Measurements from ENCODE around the gene CLTC.

The CLTC gene

DNA sequence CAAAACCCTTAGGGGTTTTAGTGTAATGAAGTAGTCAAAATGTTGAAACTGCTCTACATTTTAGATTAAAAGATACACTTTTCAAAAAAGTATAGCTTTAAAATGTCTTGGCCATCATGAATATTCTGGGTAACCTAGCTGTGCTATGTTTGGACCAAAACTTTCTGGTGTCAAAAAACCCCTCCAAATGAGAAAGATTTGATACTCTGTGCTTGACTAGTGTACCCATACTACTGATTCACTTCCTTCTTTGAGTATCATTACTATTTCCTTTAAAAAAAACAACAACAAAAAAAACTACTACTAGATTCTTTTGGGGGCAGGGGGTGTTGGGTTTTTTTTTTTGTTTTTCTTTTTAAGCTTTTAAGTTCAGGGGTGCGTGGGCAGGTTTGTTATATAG is 50.2 kb downstream of the CLTC start:
- peak; percentile 21 for DNase-seq (ENCODE audit: extremely low spot score)
- TF ChIP-seq, protein P1, sequence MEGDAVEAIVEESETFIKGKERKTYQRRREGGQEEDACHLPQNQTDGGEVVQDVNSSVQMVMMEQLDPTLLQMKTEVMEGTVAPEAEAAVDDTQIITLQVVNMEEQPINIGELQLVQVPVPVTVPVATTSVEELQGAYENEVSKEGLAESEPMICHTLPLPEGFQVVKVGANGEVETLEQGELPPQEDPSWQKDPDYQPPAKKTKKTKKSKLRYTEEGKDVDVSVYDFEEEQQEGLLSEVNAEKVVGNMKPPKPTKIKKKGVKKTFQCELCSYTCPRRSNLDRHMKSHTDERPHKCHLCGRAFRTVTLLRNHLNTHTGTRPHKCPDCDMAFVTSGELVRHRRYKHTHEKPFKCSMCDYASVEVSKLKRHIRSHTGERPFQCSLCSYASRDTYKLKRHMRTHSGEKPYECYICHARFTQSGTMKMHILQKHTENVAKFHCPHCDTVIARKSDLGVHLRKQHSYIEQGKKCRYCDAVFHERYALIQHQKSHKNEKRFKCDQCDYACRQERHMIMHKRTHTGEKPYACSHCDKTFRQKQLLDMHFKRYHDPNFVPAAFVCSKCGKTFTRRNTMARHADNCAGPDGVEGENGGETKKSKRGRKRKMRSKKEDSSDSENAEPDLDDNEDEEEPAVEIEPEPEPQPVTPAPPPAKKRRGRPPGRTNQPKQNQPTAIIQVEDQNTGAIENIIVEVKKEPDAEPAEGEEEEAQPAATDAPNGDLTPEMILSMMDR (IDR thresholded peaks at IDR 0.05; ENCODE audit: control extremely low read depth, extremely low read depth, low read depth, missing control alignments): no peak
- ChIA-PET CTCF (interaction anchor here (1.0 to 3.5 kb wide), 8 partner anchors 9 to 48 kb away, joined by 3 to 17 read pairs (median 4); no protein-coding TSS in a partner anchor), POLR2A (interaction anchor here (0.6 kb wide), 1 partner anchor 53 kb away, joined by 4 read pairs; no protein-coding TSS in a partner anchor)

GRCh38 chr17:59671386-59671785 is 51.7 kb downstream of the CLTC start:
- TF ChIP-seq, protein P1 (IDR thresholded peaks at IDR 0.05; ENCODE audit: control extremely low read depth, extremely low read depth, low read depth, missing control alignments): no peak
- CTCF ChIA-PET: interaction anchor here (1.0 to 3.5 kb wide), 6 partner anchors 8 to 29 kb away, joined by 3 to 17 read pairs (median 4); no protein-coding TSS in a partner anchor
- no peak for DNase-seq (ENCODE audit: extremely low spot score)
- POLR2A ChIA-PET: no interaction called here

DNA sequence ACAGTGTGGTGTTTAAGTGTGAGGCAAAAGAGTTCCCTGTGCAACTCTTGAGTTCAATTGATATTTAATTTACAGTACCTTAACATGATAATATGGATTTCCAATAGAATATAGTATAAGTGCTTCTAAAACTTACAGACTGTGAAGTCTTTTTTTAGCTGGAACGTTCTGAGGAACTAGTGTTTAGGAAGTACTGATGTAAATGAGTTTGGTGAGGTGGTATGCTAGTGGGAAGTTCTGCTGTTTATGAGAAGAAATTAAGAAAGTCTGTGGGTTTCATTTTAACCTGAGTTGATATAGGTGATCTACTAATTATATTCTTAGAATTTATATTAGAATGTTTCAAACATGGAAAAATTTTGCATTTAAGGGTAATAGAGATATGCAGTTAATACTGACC is 55.5 kb downstream of the CLTC start:
- no peak for DNase-seq (ENCODE audit: extremely low spot score)
- CTCF ChIA-PET: interaction anchor here (1.0 to 2.2 kb wide), 7 partner anchors 8 to 184 kb away, joined by 3 to 8 read pairs (median 3); no protein-coding TSS in a partner anchor
- TF ChIP-seq, protein P1 (IDR thresholded peaks at IDR 0.05; ENCODE audit: control extremely low read depth, extremely low read depth, low read depth, missing control alignments): no peak
- POLR2A ChIA-PET: interaction anchor here (0.5 kb wide), 1 partner anchor 267 kb away, joined by 4 read pairs; no protein-coding TSS in a partner anchor

- ChIA-PET POLR2A (no interaction called here), CTCF (interaction anchor here (2.1 kb wide), 1 partner anchor 22 kb away, joined by 7 read pairs; no protein-coding TSS in a partner anchor)
- no peak for DNase-seq (ENCODE audit: extremely low spot score)
- TF ChIP-seq, protein P1 (IDR thresholded peaks at IDR 0.05; ENCODE audit: control extremely low read depth, extremely low read depth, low read depth, missing control alignments): no peak
These were observed 57.0 kb downstream of the CLTC start for GRCh38 chr17:59676716-59677115.

- DNase-seq (ENCODE audit: extremely low spot score): no peak
- TF ChIP-seq, protein P1 (IDR thresholded peaks at IDR 0.05; ENCODE audit: control extremely low read depth, extremely low read depth, low read depth, missing control alignments): no peak
- POLR2A ChIA-PET: no interaction called here
- CTCF ChIA-PET: interaction anchor here (0.7 kb wide), 1 partner anchor 358 kb away, joined by 3 read pairs; no protein-coding TSS in a partner anchor
These were observed 59.2 kb downstream of the CLTC start for GRCh38 chr17:59678918-59679317.

DNA sequence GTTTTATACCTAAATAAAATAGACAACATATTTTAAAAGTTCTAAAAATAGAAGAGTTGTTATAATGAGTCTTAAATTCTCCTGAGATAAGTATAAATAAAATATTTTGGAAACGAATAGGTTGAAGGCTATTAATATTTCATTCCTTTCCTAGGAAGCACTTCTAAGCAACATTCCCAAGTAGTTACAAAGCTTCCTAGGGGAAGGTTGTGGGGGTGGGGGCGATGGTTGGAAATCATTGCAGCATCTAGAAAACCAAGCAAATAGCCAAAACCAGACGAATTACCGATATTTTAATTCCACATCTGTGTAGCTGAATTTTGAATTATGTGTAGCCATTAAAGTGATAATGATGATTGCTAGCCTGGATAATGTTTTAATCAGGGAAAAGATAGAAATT is 60.6 kb downstream of the CLTC start:
- CTCF ChIA-PET: interaction anchor here (1.5 kb wide), 1 partner anchor 10 kb away, joined by 4 read pairs; no protein-coding TSS in a partner anchor
- TF ChIP-seq, protein P1 (IDR thresholded peaks at IDR 0.05; ENCODE audit: control extremely low read depth, extremely low read depth, low read depth, missing control alignments): no peak
- DNase-seq (ENCODE audit: extremely low spot score): no peak
- POLR2A ChIA-PET: no interaction called here

Data from GM10248 (cell line).